ENCODE data around the gene GXYLT2.

GRCh38 chr3:72892081-72892775, 4.4 kb downstream of the GXYLT2 start:
- TF ChIP-seq SUPT20H (IDR thresholded peaks at IDR 0.05; ENCODE audit: borderline replicate concordance, control insufficient read depth, low read depth, low read length) (no peak), EZH2 (IDR thresholded peaks at IDR 0.05; ENCODE audit: borderline replicate concordance, control insufficient read depth, low read depth, low read length) (no peak), POLR2A (IDR thresholded peaks at IDR 0.05; ENCODE audit: low read depth, low read length) (no peak), POLR2AphosphoS5 (IDR thresholded peaks at IDR 0.05; ENCODE audit: low read length) (no peak), ZNF592 (IDR thresholded peaks at IDR 0.05) (no peak), CTCF (IDR thresholded peaks at IDR 0.05 in 2 of 3, conservative IDR thresholded peaks at IDR 0.05 in 1 of 3; ENCODE audit: control insufficient read depth in 2 of 3, extremely low read depth in 1 of 3, insufficient read depth in 1 of 3, low read depth in 3 of 3, low read length in 3 of 3) (no peak), ZBTB33 (IDR thresholded peaks at IDR 0.05) (no peak), IRF3 (IDR thresholded peaks at IDR 0.05) (no peak), JUND (IDR thresholded peaks at IDR 0.05; ENCODE audit: low read depth, low read length) (no peak), CHD2 (IDR thresholded peaks at IDR 0.05; ENCODE audit: borderline replicate concordance, low read depth, low read length) (no peak)

Data from GM12878 (cell line).